GM12801 (cell line): Measurements from ENCODE around the gene PIGQ.

Experiments used
- TF ChIP-seq, protein P1 (sequence below): IDR thresholded peaks from one replicate; pipeline ENCODE4 v1.5.1; 2011; ENCODE audit warnings: control low read depth; ENCODE audit not compliant: insufficient read length; ENCODE audit errors: extremely low read depth

The PIGQ gene

DNA sequence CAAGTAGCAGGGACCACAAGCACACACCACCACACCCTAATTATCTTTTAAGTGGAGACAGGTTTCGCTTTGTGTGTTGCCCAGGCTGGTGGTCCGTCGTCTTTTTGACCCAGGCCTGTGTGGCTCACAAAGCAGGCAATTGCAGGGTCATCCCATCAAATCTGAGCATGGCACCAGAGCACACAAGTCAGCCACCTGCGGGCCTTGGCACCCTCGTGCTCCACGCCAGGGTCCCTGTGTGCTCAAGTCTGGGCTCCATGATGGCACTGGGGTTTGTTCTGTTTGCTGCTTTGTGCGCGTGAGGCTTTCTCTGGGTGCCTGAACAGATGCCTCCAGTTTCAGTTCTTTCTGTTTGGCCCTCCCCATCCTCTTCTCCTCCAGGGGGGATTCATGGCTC lies 44.6 kb upstream of the PIGQ start:
- TF ChIP-seq, protein P1, sequence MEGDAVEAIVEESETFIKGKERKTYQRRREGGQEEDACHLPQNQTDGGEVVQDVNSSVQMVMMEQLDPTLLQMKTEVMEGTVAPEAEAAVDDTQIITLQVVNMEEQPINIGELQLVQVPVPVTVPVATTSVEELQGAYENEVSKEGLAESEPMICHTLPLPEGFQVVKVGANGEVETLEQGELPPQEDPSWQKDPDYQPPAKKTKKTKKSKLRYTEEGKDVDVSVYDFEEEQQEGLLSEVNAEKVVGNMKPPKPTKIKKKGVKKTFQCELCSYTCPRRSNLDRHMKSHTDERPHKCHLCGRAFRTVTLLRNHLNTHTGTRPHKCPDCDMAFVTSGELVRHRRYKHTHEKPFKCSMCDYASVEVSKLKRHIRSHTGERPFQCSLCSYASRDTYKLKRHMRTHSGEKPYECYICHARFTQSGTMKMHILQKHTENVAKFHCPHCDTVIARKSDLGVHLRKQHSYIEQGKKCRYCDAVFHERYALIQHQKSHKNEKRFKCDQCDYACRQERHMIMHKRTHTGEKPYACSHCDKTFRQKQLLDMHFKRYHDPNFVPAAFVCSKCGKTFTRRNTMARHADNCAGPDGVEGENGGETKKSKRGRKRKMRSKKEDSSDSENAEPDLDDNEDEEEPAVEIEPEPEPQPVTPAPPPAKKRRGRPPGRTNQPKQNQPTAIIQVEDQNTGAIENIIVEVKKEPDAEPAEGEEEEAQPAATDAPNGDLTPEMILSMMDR: no peak

DNA sequence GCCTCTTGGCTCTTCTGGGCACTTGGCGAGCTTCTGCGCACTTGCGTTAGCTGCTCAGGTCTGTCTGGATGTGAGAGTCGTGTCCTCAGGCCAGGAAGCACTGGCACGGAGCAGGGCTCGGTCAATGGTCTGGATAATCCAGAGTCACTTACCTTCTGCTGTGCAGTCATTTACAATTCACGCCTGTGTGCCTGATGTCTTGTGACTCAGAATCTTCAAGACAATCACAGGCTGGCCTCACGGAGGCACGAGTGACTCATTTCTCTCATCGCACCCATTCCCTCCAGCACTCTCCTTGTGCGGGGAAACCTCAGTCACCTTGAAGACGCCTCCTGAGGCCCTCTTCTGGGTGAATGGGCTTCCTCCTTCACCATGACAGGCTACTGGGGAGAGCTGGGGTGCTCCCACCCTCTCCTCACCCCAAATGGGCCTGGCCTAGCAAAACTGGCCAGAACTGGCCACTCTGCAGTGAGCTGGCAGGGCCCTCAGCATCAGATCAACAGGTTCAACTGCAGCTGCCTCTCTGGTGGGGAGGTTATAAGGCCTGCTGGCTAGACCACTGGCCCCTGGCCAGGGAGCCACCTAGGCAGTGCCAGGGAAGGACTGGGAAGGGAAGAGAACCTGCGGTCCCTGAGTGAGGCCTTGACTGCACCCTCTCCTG lies 44.1 kb upstream of the PIGQ start:
- TF ChIP-seq, protein P1: no peak

GRCh38 chr16:526181-527014 lies 43.4 kb upstream of the PIGQ start:
- TF ChIP-seq, protein P1: no peak

DNA sequence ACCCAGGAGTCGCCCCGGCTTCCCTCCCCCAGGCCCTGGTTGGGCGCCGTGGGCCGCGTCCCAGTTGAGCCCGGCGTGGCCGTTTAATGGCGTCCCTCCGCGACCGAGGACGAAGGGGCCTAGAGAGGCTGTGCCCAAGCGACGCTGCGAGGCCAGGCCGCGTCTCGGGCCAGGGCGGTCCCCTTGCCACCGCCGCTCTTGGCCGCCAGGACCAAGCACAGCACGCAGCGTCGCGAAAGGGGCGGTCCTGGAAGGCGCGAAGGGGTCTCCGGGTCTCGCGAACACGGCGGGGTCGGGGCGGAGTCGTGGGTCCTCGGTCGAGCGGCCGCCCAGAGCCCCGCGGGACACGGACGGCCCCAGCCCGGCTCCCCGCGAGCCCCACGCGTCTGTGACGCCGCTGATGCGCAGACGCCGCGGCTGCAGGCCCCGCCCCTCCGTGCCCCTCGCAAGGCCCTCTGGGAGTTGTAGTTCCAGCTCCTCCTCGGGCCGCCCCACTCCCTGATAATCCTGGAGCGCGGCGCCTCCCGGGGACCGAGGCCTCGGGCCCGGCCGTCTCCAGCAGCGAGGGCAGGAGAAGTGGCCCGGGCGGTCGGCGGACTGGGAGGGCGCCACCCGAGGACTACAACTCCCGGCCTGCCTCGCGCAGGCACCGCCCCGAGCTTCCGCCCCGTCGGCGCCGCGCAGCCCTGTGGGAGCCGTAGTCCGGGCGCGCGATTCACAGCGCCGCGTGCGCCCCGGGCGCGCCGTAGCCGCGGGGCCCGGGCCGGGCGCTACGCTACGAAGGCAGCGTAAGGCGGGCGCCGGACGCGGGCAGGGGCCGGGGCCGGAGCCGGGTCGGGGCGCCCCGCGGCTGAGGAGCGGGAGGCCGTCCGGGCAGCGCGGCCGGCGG lies 42.5 kb upstream of the PIGQ start, which contains the start of gene CAPN15:
CAPN15 (plus strand) TSS at position 698 of the 889 bp plus-strand sequence. CDS start 19,127 bp downstream, outside the sequence.
- TF ChIP-seq, protein P1: no peak

DNA sequence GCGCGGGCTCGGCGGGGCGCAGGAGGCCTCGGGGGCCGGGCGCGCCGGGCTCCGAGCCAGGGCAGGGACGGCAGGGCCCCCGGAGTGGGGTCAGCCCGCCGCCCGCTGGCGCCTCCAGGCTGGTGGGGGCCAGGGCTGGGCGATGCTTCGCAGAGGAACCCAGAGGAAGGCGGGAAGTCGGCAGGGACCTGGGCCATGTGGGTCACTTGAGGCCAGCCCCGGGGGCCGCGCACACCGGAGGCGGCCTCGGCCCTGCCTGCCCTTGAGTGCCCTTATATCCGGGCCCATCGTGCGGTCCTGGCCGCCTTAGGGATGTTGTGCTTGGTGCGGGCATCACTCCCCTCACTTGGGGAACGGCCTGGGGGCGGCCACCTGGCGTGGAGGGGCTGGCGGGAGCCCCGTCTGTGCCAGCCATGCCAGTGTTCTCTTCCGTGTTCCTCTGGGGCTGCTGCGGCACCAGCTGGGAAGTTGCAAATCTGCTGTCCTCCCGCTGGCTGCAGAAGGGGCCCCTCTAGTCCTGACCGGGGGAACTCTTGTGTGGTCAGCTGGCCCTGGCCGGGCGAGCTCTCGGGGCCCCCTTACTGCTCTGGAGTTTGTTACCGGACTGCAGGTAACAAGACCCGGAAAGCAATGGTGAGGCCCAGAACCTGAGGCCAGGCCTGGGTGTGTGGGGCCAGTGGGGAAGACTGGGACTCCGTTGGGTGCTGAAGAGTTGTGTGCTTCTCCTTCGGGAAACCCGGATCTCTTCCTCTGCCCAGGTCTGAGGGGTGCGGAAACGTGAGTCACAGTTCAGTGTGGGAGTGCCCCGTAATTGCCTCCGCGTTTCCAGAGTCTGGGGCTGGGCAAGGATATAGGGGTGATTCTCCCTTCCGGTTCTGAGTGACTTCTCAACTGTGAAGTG lies 41.4 kb upstream of the PIGQ start:
- TF ChIP-seq, protein P1: no peak

- TF ChIP-seq, protein P1: no peak
Observed at GRCh38 chr16:529012-529575, 40.7 kb upstream of the PIGQ start.
